Measurements from ENCODE around the gene SHB.

DNA sequence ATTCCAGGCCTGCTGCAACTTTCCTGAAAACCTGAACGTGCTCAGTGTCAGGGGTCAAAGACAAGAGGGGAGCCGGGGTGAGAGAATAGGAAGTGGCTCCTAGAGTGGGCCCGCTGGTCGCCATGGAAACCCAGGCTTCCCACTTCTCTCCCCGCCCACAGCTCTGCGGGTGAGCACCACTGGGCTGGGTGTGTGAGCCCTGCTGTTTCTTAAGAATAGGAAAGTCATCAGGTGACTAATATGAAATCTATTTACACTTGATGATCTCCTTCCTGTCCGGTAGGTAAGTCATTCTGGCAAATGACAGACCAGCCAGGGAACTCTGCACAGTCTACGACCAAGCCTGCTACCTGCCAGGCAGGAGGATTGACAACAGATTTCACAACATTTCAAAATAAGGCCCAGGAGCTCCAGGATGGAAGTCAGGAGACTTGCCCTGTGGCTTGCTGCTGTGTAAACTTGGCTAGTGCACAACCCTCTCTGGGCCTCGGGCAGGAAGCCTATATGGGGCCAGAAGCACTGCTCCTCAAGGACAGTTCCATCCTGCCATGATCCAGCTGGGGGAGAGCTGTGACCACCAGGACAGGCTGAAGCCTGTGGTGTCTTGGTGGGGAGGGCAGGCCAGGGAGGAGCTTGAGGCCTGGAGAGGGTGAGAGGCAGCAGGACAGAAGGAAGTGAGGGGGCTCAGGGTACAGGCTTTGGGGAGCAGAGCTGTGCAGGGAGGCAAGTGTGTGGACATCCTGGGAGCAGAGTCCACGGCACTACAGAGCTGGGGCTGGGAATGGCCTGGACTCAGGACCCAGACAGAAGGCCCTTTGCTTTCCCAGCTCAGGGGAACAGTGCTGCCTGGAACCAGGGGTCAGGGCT, 60.6 kb downstream of the SHB start:
- TF ChIP-seq POLR2AphosphoS5 (IDR thresholded peaks at IDR 0.05) (no peak), POLR2A (IDR thresholded peaks at IDR 0.05) (no peak)
- TF ChIP-seq, protein P1, sequence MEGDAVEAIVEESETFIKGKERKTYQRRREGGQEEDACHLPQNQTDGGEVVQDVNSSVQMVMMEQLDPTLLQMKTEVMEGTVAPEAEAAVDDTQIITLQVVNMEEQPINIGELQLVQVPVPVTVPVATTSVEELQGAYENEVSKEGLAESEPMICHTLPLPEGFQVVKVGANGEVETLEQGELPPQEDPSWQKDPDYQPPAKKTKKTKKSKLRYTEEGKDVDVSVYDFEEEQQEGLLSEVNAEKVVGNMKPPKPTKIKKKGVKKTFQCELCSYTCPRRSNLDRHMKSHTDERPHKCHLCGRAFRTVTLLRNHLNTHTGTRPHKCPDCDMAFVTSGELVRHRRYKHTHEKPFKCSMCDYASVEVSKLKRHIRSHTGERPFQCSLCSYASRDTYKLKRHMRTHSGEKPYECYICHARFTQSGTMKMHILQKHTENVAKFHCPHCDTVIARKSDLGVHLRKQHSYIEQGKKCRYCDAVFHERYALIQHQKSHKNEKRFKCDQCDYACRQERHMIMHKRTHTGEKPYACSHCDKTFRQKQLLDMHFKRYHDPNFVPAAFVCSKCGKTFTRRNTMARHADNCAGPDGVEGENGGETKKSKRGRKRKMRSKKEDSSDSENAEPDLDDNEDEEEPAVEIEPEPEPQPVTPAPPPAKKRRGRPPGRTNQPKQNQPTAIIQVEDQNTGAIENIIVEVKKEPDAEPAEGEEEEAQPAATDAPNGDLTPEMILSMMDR (IDR thresholded peaks at IDR 0.05 in 8 of 11, conservative IDR thresholded peaks at IDR 0.05 in 3 of 11) = no peak
